Neuron (in vitro differentiated cells): ENCODE measurements around the gene ETF1.

ENCODE experiments used
- H2AFZ ChIP-seq: one replicate; pipeline ENCODE4 v1.6.1; 2013; ENCODE audit warnings: low read depth, mild to moderate bottlenecking, inconsistent platforms, low read length, moderate library complexity
- H3K27me3 ChIP-seq: one replicate; pipeline ENCODE4 v1.6.1; 2013; ENCODE audit warnings: low read length; ENCODE audit not compliant: insufficient read depth
- H3K36me3 ChIP-seq: one replicate; pipeline ENCODE4 v1.6.1; 2013; ENCODE audit warnings: low read length; ENCODE audit not compliant: insufficient read depth
- H3K4me1 ChIP-seq: one replicate; pipeline ENCODE4 v1.6.1; 2013; ENCODE audit warnings: low read length; ENCODE audit not compliant: insufficient read depth
- H3K4me3 ChIP-seq: 2 replicates; pipeline ENCODE4 v1.5.1; 2013; ENCODE audit warnings: mild to moderate bottlenecking, low read length, moderate library complexity
- H3K9me3 ChIP-seq: one replicate; pipeline ENCODE4 v1.6.1; 2013; ENCODE audit warnings: low read length

ETF1 gene

GRCh38 chr5:138466125-138466899 lies 76.7 kb downstream of the ETF1 start:
- H3K27me3 ChIP-seq, result no peaks in the 10 kb centered on the region
- no peaks in the 10 kb centered on the region for H3K9me3 ChIP-seq
- H3K4me1 ChIP-seq, result peaks cover 18% of the 10 kb centered on the region
- peak overlapping the region; percentile 90 for H3K4me3 ChIP-seq
- H3K36me3 ChIP-seq, result no peaks in the 10 kb centered on the region
- no peak overlapping the region for H2AFZ ChIP-seq

- Histone ChIP-seq H3K9me3 (no peaks in the 10 kb centered on the region), H3K36me3 (no peaks in the 10 kb centered on the region), H3K4me1 (peaks cover 18% of the 10 kb centered on the region), H3K27me3 (no peaks in the 10 kb centered on the region), H3K4me3 (peak within 1 kb of the TSS; percentile 90), H2AFZ (peak within 1 kb of the TSS; percentile 93)
Measured at GRCh38 chr5:138465261-138466124, 77.5 kb downstream of the ETF1 start, which contains the start of gene EGR1. Gene EGR1, plus strand, starts transcription at chr5:138465479. Its CDS starts 283 bp downstream, at chr5:138465762.

- Histone ChIP-seq H3K4me3 (peak overlapping the region; percentile 90), H3K9me3 (no peaks in the 10 kb centered on the region), H3K36me3 (no peaks in the 10 kb centered on the region), H3K27me3 (no peaks in the 10 kb centered on the region), H2AFZ (peak overlapping the region; percentile 93), H3K4me1 (peaks cover 18% of the 10 kb centered on the region)
Measured at GRCh38 chr5:138464388-138465260, 78.4 kb downstream of the ETF1 start.

- Histone ChIP-seq H3K9me3 (no peaks in the 10 kb centered on the region), H3K27me3 (no peaks in the 10 kb centered on the region), H3K4me1 (peaks cover 18% of the 10 kb centered on the region), H2AFZ (peak overlapping the region; percentile 93), H3K36me3 (no peaks in the 10 kb centered on the region), H3K4me3 (peak overlapping the region; percentile 90)
Measured at GRCh38 chr5:138464008-138464387, 79.0 kb downstream of the ETF1 start.

GRCh38 chr5:138463419-138464007 lies 79.5 kb downstream of the ETF1 start:
- H3K36me3 ChIP-seq, result no peaks in the 10 kb centered on the region
- peak overlapping the region; percentile 90 for H3K4me3 ChIP-seq
- peaks cover 20% of the 10 kb centered on the region for H3K4me1 ChIP-seq
- no peaks in the 10 kb centered on the region for H3K27me3 ChIP-seq
- H2AFZ ChIP-seq, result peak overlapping the region; percentile 42
- no peaks in the 10 kb centered on the region for H3K9me3 ChIP-seq

GRCh38 chr5:138461343-138462125 lies 81.5 kb downstream of the ETF1 start:
- peaks cover 23% of the 10 kb centered on the region for H3K4me1 ChIP-seq
- no peaks in the 10 kb centered on the region for H3K36me3 ChIP-seq
- no peaks in the 10 kb centered on the region for H3K9me3 ChIP-seq
- H3K4me3 ChIP-seq, result no peak overlapping the region
- no peak overlapping the region for H2AFZ ChIP-seq
- H3K27me3 ChIP-seq, result no peaks in the 10 kb centered on the region

- Histone ChIP-seq H3K36me3 (no peaks in the 10 kb centered on the region), H3K4me3 (no peak overlapping the region), H2AFZ (no peak overlapping the region), H3K9me3 (no peaks in the 10 kb centered on the region), H3K4me1 (peaks cover 19% of the 10 kb centered on the region), H3K27me3 (no peaks in the 10 kb centered on the region)
Measured at GRCh38 chr5:138460032-138460693, 82.9 kb downstream of the ETF1 start.

GRCh38 chr5:138459311-138459933 lies 83.6 kb downstream of the ETF1 start:
- Histone ChIP-seq H3K36me3 (no peaks in the 10 kb centered on the region), H3K4me1 (peaks cover 24% of the 10 kb centered on the region), H3K4me3 (no peak overlapping the region), H3K27me3 (no peaks in the 10 kb centered on the region), H3K9me3 (no peaks in the 10 kb centered on the region), H2AFZ (no peak overlapping the region)

GRCh38 chr5:138458856-138459255 lies 84.2 kb downstream of the ETF1 start:
- Histone ChIP-seq H2AFZ (no peak overlapping the region), H3K4me1 (peaks cover 24% of the 10 kb centered on the region), H3K9me3 (no peaks in the 10 kb centered on the region), H3K27me3 (no peaks in the 10 kb centered on the region), H3K36me3 (no peaks in the 10 kb centered on the region), H3K4me3 (no peak overlapping the region)

GRCh38 chr5:138458384-138458783 lies 84.7 kb downstream of the ETF1 start:
- H2AFZ ChIP-seq, result no peak overlapping the region
- peaks cover 20% of the 10 kb centered on the region for H3K4me1 ChIP-seq
- no peaks in the 10 kb centered on the region for H3K36me3 ChIP-seq
- no peak overlapping the region for H3K4me3 ChIP-seq
- H3K9me3 ChIP-seq, result no peaks in the 10 kb centered on the region
- H3K27me3 ChIP-seq, result no peaks in the 10 kb centered on the region

- Histone ChIP-seq H3K4me1 (peaks cover 17% of the 10 kb centered on the region), H2AFZ (no peak overlapping the region), H3K36me3 (no peaks in the 10 kb centered on the region), H3K4me3 (no peak overlapping the region), H3K9me3 (no peaks in the 10 kb centered on the region), H3K27me3 (no peaks in the 10 kb centered on the region)
Measured at GRCh38 chr5:138457531-138458275, 85.3 kb downstream of the ETF1 start.
